ENCODE data around the gene ZNF808. TPM values are rescaled to one million over a fixed set of nuclear protein-coding genes. Genes with fewer than 3 reads are reported as not detected.

ZNF808 gene
- total and polyA plus RNA-seq, 2 of the 13 experiments (the other 11 are each of a cell fraction or from before 2014, with no cell fraction given), result 3.0 to 7.4 TPM

DNA sequence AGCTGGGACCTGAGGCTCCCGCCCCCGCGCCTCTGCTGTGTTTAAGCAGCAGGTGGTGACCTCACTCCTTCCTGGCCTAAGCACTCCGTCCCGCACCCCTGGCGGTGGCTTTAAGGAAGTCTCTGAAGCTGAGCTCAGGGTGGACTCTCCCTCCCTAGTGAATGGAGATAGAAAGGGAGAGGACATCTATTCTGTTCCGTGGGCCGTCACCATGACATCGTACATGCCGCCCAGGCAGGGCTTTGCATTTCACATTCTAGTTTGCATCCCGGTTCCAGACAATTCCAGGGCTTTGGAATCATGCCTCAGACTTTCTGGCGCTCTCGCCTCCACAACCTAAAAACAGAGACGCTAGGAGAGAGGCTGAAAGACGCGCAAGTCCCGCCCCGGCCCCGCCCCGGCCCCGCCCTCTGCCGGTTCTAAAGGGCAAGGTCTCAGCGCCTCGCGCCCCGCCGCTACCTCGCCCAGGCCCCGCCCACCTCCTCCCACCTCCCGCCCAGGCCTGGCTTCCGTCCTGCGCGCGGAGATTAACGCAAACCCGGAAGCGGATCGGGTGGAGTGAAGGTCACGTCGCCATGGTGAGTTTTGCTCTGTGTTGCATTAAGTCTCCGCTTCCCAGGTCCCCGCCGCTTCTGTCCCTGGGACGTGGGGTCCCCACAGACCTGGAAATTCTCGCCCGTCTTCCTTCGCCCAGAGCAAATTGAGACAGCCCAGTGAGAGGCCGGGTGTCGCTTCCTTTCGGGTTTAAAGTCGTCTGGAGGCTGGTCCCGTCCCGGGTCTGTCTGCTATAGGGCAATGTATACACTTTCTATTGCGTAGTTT is at the start of gene ZNF808 (continued):
- no peak for TF ChIP-seq MED8 (CRISPR knock-in tag; IDR thresholded peaks at IDR 0.05; ENCODE audit: insufficient replicate concordance)
- TF ChIP-seq AKAP8 (CRISPR knock-in tag; IDR thresholded peaks at IDR 0.05), result no peak
- no peak for TF ChIP-seq ZNF749 (CRISPR knock-in tag; IDR thresholded peaks at IDR 0.05; ENCODE audit: borderline replicate concordance)
- TF ChIP-seq KLF13 (CRISPR knock-in tag; IDR thresholded peaks at IDR 0.05), result no peak
- no peak for TF ChIP-seq ZNF713 (CRISPR knock-in tag; IDR thresholded peaks at IDR 0.05)
- TF ChIP-seq HNRNPL (IDR thresholded peaks at IDR 0.05; ENCODE audit: low read depth, low read length), result no peak
- TF ChIP-seq NCOA1 (CRISPR knock-in tag; IDR thresholded peaks at IDR 0.05), result no peak
- TF ChIP-seq, protein P1, sequence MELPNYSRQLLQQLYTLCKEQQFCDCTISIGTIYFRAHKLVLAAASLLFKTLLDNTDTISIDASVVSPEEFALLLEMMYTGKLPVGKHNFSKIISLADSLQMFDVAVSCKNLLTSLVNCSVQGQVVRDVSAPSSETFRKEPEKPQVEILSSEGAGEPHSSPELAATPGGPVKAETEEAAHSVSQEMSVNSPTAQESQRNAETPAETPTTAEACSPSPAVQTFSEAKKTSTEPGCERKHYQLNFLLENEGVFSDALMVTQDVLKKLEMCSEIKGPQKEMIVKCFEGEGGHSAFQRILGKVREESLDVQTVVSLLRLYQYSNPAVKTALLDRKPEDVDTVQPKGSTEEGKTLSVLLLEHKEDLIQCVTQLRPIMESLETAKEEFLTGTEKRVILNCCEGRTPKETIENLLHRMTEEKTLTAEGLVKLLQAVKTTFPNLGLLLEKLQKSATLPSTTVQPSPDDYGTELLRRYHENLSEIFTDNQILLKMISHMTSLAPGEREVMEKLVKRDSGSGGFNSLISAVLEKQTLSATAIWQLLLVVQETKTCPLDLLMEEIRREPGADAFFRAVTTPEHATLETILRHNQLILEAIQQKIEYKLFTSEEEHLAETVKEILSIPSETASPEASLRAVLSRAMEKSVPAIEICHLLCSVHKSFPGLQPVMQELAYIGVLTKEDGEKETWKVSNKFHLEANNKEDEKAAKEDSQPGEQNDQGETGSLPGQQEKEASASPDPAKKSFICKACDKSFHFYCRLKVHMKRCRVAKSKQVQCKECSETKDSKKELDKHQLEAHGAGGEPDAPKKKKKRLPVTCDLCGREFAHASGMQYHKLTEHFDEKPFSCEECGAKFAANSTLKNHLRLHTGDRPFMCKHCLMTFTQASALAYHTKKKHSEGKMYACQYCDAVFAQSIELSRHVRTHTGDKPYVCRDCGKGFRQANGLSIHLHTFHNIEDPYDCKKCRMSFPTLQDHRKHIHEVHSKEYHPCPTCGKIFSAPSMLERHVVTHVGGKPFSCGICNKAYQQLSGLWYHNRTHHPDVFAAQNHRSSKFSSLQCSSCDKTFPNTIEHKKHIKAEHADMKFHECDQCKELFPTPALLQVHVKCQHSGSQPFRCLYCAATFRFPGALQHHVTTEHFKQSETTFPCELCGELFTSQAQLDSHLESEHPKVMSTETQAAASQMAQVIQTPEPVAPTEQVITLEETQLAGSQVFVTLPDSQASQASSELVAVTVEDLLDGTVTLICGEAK (IDR thresholded peaks at IDR 0.05), result no peak
- TF ChIP-seq, protein P1 (CRISPR knock-in tag; IDR thresholded peaks at IDR 0.05), result no peak; the same call in 1 of the 2 replicates
- TF ChIP-seq ZNF160 (CRISPR knock-in tag; IDR thresholded peaks at IDR 0.05), result no peak
- TF ChIP-seq NR3C1 (CRISPR knock-in tag; IDR thresholded peaks at IDR 0.05), result no peak
- no peak for TF ChIP-seq ZNF841 (CRISPR knock-in tag; IDR thresholded peaks at IDR 0.05; ENCODE audit: borderline replicate concordance)
- TF ChIP-seq NFYB (CRISPR knock-in tag; IDR thresholded peaks at IDR 0.05), result no peak
- no peak for TF ChIP-seq MAFG (CRISPR knock-in tag; IDR thresholded peaks at IDR 0.05)
- TF ChIP-seq ZNF557 (CRISPR knock-in tag; IDR thresholded peaks at IDR 0.05), result no peak
- TF ChIP-seq ZNF562 (CRISPR knock-in tag; IDR thresholded peaks at IDR 0.05; ENCODE audit: borderline replicate concordance), result no peak
- 0 out of 2 replicates have a peak, but pooled peaks have one; percentile 12 for TF ChIP-seq RAD21 (CRISPR knock-in tag; IDR thresholded peaks at IDR 0.05)
- TF ChIP-seq ZNF580 (CRISPR knock-in tag; IDR thresholded peaks at IDR 0.05; ENCODE audit: borderline replicate concordance, low read depth), result no peak
- no peak for TF ChIP-seq U2AF2 (IDR thresholded peaks at IDR 0.05; ENCODE audit: low read depth, low read length)
- TF ChIP-seq MAFF (IDR thresholded peaks at IDR 0.05; ENCODE audit: low read depth, low read length), result no peak
- TF ChIP-seq SIN3A (IDR thresholded peaks at IDR 0.05; ENCODE audit: borderline replicate concordance, low read depth, low read length), result peak; percentile 80; the same call in 1 of the 2 replicates
- no peak for TF ChIP-seq ZBTB1 (CRISPR knock-in tag; IDR thresholded peaks at IDR 0.05; ENCODE audit: borderline replicate concordance)
